T follicular helper cell (primary cell): ENCODE results near the gene TRIP13.

Source experiments
- DNase-seq: peaks from one replicate; pipeline ENCODE4 v3.0.0-alpha.2; 2020; ENCODE audit warnings: low read depth

TRIP13 gene

GRCh38 chr5:953535-954449 is 61.1 kb downstream of the TRIP13 start:
- no peak for DNase-seq

DNA sequence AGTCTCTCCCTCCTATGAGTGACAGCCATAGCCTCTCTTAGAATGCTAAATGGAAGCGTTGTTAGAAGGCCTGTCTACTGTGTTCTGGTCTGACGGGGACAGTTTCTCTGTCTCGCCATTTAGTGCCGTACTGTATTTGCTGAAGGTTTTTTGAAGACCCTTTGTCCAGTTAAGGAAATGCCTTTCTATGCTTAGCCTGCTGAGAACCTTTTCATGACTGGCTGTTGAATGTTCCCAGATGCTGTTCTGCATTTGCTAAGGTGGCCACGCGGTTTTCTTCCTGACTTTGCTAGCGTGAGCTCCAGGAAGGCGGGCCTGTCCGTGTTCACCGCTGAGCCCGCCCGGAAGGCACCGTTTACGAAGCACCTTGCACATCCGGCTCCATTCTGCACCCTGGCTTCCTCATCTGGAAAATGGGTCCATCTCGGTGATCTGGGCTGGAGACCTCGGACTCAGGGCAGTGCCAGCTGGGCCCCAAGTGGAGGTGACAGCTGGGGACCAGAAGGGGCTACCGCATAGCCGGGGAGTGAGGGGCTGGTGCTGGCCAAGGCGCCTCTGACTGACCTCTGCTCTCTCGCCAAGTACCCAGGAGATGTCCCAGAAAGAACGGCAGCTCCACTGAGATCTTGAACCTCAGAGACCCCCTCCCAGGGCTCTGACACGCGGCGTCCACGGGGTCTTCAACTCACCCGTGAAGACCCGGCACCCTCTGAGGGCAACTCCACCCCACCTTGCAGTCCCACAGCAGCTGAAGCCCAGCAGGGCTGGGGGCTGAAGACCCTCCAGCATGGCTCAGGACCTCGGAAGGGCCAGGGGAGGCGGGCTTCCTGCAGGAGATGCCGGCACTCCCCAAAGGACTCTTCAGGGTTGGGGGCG is 63.4 kb downstream of the TRIP13 start:
- DNase-seq, result no peak

- DNase-seq, result no peak
These were observed 64.5 kb downstream of the TRIP13 start for GRCh38 chr5:956941-957747.

- DNase-seq, result no peak
These were observed 65.2 kb downstream of the TRIP13 start for GRCh38 chr5:957748-958485.

DNA sequence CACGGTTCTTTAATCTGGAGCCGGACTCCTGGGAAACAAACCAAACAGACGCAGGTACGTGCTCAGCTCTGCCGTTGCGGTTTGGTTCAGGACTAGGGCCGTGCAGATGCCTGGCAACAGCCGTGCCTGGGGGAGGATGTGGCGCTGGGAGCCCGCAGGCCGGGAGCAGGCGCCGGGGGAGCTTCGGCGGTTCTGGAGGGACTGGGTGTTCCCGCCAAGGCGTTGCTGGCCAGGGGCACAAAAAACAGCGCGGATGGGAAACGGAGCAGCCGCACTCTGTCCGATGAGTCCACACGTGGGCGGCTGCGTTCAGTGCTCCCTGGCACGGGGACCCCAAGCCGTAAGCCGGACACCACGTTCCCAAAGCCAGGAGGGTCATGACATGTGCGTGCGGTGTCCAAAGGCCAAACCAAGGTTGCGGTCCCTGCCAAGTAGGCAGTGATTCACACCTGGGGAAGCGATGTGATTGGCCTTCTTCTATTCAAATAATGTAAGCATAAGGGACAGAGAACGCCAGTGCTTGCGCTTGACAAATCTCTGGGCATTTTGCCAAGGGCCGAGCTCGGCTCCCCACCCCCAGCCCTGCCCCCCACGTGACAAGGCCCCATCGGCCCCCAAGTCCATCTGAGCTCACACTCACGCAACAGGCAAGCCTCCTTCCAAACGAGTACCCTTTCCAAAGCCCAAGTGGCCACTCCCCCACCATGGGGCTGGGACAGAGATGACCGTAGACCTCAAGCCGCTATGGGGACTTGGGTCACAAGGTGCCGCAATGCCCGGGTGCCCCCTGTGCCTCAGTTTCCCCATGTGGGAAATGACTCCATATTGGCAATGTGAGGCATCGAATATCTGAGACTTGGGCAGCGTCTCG is 66.3 kb downstream of the TRIP13 start:
- no peak for DNase-seq

GRCh38 chr5:959581-960531 is 67.2 kb downstream of the TRIP13 start:
- DNase-seq, result no peak

GRCh38 chr5:960551-960950 is 67.9 kb downstream of the TRIP13 start:
- no peak for DNase-seq

DNA sequence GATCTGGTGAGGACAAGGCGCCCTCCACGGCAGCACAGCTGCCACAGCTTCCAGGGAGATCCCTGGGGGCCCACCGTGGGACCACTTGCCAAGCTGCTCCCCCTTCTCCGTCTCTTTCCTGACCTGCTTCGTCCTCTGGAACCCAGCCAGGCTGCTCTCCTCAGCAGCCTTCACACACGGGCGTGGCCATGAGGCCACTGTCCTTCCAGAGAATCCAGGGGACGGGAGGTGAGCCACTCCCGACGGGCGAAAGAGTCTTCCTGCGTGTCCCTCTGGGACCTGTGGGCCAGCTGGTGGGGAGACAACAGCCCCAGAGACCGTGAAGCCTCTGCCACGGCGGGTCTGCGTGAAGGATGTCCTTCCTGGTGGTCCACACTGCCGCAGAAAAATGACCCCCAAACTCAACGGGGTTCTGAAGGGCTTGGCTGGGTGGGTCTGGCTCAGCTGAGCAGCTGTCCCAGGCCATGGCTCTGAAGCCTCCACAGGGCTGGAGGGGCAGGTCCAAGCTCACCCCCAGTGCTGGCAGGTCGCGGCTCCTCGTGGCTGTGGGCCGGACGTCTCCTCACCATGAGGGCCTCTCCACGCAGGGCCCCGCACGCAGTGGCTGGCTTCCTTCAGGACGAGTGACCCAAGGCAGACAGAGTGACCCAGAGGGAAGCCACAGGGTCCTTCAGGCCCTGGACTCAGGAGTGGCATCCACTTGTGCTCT is 68.5 kb downstream of the TRIP13 start:
- DNase-seq, result no peak

DNA sequence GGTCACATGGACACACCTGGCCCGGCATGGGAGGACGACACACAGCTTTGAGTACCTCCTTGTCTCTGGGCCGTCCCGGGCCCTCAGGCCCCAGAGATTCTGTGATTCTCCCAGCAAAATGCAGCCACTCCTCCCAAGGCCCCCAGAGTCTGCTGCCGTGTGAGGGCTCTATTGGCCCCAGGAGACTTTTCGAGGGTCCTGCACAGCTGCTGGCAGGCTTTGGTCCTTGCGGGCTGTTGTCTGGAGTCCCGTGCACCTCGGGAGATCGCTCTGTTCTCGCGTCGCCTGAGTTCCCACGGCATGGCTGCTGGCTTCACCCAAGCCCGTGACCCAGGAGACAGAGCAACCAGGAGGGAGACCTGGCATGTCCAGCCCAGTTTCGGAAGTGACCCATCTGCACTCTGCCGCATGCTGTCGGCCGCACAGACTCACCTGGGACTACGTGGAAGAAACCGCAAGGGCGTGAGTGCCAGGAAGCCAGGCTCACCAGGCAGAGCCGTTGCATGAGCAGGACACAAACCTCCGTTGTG is 69.1 kb downstream of the TRIP13 start:
- DNase-seq, result no peak

- no peak for DNase-seq
These were observed 69.7 kb downstream of the TRIP13 start for GRCh38 chr5:962386-962785.

GRCh38 chr5:962801-963200 is 70.1 kb downstream of the TRIP13 start:
- DNase-seq, result no peak

DNA sequence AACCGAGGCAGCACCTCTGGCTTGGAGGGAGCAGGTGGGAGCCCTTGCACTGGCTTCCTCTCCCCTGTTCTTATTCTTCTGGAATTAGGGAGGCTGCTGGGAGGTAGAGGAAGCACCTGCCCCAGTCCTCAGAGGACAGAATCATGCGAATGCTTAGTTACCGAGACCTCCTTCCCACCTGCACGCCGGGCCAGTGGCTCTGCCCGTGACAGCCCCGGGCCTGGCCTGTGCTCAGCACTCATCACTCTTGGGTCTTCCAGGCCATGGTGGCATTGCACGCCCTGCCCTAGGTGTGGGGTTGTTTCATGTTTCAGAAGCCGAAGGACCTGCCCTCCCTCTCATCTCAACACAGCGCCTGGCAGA is 70.6 kb downstream of the TRIP13 start:
- DNase-seq, result no peak

DNA sequence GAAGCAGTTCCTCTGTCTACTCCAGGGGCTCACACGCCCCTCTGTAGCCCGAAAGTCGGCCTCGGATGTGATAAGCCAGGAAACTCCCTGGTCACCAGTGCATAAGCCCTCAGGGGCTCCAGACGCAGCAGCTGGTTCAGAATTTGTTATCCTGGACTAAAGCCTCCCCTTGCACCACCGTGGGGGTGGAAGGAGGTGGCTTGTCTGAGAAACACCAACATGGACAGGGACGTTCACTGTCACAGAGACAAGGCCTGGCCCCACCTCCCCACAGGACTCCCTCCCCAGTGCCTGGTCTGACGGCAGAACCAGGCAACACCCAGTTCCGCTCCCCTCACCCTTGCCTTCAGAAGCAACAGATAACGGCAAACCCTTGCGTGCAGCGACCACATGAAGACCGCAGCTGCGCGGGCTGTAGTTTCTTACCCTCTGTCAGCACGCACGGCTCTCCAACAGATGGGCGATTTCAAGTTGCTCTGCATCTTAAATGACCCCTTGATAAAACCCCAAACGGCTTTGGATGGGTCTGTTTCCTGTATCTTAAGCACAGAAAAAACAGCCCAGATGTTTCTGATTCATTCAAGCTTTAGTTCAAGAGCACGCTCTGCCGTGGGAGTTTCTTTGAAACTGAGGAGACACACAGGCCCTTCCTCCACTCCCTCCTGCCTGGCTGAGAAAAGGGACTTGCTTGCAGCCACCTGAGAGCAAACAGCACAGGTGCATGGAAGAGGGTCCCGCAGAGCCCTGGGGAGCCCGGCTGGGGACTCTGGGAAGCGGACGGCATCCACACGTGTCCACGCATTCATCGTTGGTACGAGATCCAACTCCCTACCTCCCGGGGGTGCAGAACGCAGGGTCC is 71.2 kb downstream of the TRIP13 start:
- DNase-seq, result no peak

GRCh38 chr5:964821-965220 is 72.1 kb downstream of the TRIP13 start:
- DNase-seq, result no peak

GRCh38 chr5:965604-966344 is 73.1 kb downstream of the TRIP13 start:
- DNase-seq, result no peak

DNA sequence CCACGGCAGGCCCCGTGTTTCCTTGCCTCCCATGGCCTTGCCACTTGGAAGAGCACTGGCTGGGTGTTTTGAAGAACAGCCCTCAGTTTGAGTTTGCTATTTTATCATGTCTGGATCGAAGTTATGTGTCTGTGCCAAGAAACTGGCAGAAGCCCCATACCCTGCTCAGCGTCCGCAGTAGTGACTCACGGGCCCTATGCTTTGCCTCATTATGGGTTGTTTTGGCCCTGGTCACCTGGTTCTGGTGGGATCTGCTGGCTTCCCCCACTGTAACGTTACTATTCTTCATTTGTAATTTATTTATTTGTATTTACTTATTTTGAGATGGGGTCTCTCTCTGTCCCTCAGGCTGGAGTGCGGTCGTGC is 73.6 kb downstream of the TRIP13 start:
- no peak for DNase-seq

GRCh38 chr5:966941-967340 is 74.3 kb downstream of the TRIP13 start:
- DNase-seq, result no peak
